NK-92 treated with Interleukin-12 subunit alpha and Interleukin-12 subunit beta, amount 100 ng/mL, for 24 hours (cell line): ENCODE results near the gene CYBB.
A peak's percentile ranks its signal among the peaks of the same experiment; 100 is the strongest.

Source experiments
- DNase-seq: peaks from one replicate; lab custom pipeline; 2025; lab: John Stamatoyannopoulos, UW

Gene CYBB

DNA sequence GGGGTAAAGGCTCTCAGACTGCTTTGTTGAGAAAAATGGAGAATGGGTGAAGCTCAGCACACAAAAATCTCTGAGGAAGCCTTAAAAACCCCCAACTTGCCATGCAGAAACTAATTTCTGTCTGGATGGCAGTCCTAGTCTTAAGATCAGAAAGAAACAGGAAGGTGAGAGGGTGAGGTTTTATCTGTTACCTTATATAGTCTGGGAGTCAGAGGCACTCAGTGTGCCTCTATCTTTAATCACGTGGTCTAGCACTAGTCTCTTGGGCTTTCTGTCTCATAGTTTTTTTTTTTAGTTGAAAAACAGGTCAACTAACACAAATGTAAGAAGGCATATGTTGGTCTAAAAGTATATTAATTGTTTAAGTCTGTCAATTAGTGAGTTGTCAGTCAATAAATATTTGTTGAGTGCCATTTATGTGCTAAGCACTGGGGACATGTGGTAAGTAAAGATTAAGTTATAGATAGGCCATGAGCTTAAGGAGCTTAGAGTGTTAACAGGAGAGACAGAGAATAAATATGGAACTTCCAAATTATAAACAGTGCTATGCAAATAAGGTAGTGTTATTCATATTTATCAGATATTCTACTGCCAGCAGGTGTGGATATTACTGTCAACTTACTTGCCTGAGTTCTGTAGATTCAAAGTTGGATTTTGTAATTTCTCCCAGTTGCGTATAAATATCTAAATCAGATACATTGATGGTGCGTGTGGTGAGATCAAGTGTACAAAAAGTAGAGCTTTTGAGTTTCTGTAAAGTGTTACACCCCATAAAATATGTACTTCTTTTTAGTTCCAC, 7.0 kb downstream of the CYBB start:
- no peak for DNase-seq

- no peak for DNase-seq
These were observed 7.6 kb downstream of the CYBB start for GRCh38 chrX:37787423-37787869.

GRCh38 chrX:37796310-37796709, 16.5 kb downstream of the CYBB start:
- DNase-seq = no peak

GRCh38 chrX:37796805-37797204, 16.9 kb downstream of the CYBB start:
- no peak for DNase-seq

GRCh38 chrX:37799936-37800335, 20.1 kb downstream of the CYBB start:
- DNase-seq = no peak

DNA sequence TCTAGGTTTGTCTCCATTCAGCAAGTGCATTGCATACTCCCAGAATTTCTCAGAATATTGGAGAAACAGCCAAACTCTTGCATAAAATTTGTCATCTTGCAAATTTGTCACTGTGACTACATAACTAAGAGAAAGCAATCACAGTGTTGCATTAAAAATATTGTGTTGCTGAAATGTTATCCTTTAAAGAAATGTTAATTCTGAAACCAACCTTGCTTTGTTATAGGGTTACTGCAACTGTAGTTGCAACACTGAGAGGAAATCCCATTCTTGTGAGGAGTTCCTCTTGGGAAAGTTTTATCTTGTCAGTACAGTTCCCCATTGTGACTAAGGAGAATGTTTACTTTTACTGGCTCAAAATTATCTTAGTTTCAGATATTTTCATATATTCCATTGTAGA, 20.9 kb downstream of the CYBB start:
- no peak for DNase-seq

DNA sequence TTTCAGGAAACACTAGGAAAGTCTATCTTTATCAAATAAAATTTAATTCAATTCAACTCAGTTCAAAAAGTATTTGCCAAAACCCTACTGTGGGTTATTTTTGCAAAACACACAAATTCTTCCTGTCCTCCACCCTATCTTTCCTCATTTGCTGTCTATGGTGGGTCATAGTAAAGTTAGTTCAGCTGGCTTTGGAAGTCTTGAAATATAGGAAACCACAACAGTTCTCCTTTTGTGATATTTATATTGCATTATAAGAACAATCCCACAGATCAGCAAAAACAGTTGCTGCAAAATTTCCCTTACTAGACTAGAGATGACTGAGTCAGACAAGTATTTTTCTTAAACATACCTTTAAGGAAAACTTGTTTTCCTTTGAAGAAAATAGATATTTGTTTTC, 22.2 kb downstream of the CYBB start:
- DNase-seq = no peak

- DNase-seq = no peak
These were observed 23.2 kb downstream of the CYBB start for GRCh38 chrX:37803057-37803456.

GRCh38 chrX:37809970-37810369, 30.1 kb downstream of the CYBB start:
- no peak for DNase-seq

GRCh38 chrX:37812110-37812509, 32.3 kb downstream of the CYBB start:
- no peak for DNase-seq

- no peak for DNase-seq
These were observed 33.7 kb downstream of the CYBB start for GRCh38 chrX:37813570-37813969.

DNA sequence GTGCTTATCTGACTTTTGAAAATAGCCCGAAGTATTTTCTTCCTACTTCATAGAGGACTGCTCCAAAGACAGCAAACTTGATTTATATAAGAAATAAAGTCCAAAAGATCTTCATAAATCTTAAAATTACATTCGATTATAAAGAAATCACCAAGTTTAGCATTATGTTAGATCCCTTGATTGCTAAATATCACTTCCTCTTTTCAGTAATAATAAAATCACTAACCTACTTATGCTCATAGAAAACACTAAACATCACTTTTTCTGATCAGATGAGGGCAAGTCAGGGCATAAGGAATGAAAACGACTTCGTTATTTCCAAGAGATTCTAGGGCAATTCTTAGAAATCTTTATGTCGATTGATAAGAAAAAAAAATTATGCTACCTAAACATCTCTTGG, 35.5 kb downstream of the CYBB start:
- DNase-seq = no peak

DNA sequence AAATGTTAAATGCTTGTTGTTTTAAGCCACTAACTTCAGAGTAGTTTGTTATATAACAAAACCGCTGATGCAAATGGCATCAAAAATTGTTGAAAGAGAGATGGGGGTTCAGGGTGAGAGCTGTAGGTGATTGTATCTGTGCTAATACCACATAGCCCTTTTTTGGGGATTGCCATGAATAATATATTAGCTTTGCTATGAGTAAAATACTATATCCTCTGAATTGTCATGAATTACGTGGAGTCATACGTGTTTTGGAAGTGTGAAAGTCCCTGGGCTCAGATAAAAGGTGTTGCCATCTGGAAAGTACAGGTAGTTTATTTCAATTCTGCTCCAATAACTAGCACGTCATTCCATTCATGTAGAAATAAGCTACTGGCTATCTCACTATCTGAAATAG, 36.9 kb downstream of the CYBB start:
- no peak for DNase-seq

- no peak for DNase-seq
These were observed 37.3 kb downstream of the CYBB start for GRCh38 chrX:37817176-37817575.

- DNase-seq = no peak
These were observed 37.7 kb downstream of the CYBB start for GRCh38 chrX:37817579-37817978.

DNA sequence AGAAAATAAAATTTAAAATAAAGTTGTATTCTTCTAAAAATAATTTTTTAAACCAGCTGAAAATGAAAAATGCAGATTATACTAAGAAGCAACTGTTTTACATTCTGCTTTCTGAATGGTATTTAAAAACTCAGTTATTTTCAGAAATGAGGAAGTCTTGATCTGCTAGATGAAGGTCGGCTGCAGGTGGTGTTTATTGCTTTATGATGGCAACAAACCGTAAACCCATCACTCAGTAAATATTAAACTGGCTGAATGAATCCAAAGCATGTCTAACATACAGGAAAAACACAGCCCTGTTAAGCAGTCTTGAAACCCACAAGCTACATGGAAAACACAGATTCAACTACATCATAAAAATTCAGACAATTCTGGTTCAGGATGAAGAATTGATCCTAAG, 38.2 kb downstream of the CYBB start:
- DNase-seq = no peak

GRCh38 chrX:37820646-37821045, 40.8 kb downstream of the CYBB start:
- DNase-seq = no peak

- no peak for DNase-seq
These were observed 44.8 kb downstream of the CYBB start for GRCh38 chrX:37824491-37825214.

- DNase-seq = peak; percentile 6
These were observed 45.5 kb downstream of the CYBB start for GRCh38 chrX:37825215-37825842.

DNA sequence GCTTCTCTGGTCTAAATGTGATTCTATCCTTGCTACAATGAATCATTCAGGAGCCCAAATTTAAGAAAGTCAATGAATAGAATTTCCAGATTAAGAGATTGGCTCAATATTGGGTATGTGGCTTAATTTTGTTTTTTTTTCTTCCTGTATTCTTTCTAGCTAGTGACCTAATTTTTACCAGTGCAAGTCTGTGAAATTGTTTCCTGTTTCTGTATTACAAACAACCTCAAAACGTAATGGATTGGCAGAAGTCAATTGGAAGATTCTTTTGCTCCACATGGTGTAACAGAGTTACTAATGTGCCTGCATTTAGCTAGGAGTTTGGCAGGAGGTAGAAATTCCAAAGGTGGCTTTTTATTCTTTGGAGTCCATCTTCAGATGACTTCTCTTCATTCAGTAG, 49.9 kb downstream of the CYBB start:
- no peak for DNase-seq

GRCh38 chrX:37830371-37830770, 50.5 kb downstream of the CYBB start:
- no peak for DNase-seq

GRCh38 chrX:37834937-37835336, 55.1 kb downstream of the CYBB start:
- no peak for DNase-seq

- no peak for DNase-seq
These were observed 61.1 kb downstream of the CYBB start for GRCh38 chrX:37840931-37841330.
